HL-60 (cell line): Measurements from ENCODE around the gene HSPA12A.

Experiments used
- GABPA ChIP-seq: IDR thresholded peaks from 2 replicates; pipeline ENCODE4 v1.6.1; 2012; ENCODE audit warnings: low read depth
- POLR2AphosphoS5 ChIP-seq: IDR thresholded peaks from 2 replicates; pipeline ENCODE4 v1.6.1; 2012; ENCODE audit warnings: low read depth
- SPI1 ChIP-seq: IDR thresholded peaks from 2 replicates; pipeline ENCODE4 v1.6.1; 2012; ENCODE audit warnings: low read depth, mild to moderate bottlenecking, borderline replicate concordance
- TF ChIP-seq, protein P1 (sequence below): IDR thresholded peaks from one replicate; pipeline ENCODE4 v1.5.1; 2011; ENCODE audit warnings: low read length, control low read depth, inconsistent platforms; ENCODE audit not compliant: insufficient read depth
- TF ChIP-seq, protein P2 (sequence below): IDR thresholded peaks from 2 replicates; pipeline ENCODE4 v1.6.1; 2012; ENCODE audit warnings: low read depth; ENCODE audit not compliant: insufficient replicate concordance

DNA sequence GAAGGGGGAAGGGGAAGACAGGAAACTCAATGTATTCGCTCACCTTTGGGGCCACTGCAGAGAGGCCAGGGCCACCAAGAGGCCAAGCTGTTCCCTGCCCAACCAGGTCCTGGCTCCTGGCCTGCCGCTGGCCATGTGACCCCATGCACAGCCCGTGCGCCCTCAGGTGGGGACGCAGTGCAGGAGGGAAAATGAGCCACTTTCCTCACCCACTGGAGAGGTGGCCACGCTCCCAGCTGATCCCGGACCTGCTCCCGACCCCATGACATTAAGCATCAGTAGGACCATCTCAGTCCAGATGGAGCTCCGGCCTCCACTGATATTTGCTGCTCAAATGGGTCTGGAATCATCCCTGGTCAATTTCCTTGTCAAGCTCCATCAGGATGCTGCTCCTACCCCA, 40.2 kb downstream of the HSPA12A start:
- TF ChIP-seq, protein P1, sequence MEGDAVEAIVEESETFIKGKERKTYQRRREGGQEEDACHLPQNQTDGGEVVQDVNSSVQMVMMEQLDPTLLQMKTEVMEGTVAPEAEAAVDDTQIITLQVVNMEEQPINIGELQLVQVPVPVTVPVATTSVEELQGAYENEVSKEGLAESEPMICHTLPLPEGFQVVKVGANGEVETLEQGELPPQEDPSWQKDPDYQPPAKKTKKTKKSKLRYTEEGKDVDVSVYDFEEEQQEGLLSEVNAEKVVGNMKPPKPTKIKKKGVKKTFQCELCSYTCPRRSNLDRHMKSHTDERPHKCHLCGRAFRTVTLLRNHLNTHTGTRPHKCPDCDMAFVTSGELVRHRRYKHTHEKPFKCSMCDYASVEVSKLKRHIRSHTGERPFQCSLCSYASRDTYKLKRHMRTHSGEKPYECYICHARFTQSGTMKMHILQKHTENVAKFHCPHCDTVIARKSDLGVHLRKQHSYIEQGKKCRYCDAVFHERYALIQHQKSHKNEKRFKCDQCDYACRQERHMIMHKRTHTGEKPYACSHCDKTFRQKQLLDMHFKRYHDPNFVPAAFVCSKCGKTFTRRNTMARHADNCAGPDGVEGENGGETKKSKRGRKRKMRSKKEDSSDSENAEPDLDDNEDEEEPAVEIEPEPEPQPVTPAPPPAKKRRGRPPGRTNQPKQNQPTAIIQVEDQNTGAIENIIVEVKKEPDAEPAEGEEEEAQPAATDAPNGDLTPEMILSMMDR = no peak
- TF ChIP-seq POLR2AphosphoS5 (no peak), SPI1 (no peak), GABPA (no peak)
- TF ChIP-seq, protein P2, sequence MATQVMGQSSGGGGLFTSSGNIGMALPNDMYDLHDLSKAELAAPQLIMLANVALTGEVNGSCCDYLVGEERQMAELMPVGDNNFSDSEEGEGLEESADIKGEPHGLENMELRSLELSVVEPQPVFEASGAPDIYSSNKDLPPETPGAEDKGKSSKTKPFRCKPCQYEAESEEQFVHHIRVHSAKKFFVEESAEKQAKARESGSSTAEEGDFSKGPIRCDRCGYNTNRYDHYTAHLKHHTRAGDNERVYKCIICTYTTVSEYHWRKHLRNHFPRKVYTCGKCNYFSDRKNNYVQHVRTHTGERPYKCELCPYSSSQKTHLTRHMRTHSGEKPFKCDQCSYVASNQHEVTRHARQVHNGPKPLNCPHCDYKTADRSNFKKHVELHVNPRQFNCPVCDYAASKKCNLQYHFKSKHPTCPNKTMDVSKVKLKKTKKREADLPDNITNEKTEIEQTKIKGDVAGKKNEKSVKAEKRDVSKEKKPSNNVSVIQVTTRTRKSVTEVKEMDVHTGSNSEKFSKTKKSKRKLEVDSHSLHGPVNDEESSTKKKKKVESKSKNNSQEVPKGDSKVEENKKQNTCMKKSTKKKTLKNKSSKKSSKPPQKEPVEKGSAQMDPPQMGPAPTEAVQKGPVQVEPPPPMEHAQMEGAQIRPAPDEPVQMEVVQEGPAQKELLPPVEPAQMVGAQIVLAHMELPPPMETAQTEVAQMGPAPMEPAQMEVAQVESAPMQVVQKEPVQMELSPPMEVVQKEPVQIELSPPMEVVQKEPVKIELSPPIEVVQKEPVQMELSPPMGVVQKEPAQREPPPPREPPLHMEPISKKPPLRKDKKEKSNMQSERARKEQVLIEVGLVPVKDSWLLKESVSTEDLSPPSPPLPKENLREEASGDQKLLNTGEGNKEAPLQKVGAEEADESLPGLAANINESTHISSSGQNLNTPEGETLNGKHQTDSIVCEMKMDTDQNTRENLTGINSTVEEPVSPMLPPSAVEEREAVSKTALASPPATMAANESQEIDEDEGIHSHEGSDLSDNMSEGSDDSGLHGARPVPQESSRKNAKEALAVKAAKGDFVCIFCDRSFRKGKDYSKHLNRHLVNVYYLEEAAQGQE = no peak
